Testis (tissue), 3 donors: Measurements from ENCODE around the gene RGS6. TPM values are rescaled to one million over a fixed set of nuclear protein-coding genes. Genes with fewer than 3 reads are reported as not detected.

Experiments used
- DNase-seq: peaks from one replicate; pipeline ENCODE4 v3.0.0-alpha.2; 2019
- H3K27ac ChIP-seq, 2 donors: fragments of 200-600 bp; sonication (generic); one replicate each; pipeline ENCODE4 v1.5.1; 2019
- H3K27me3 ChIP-seq: fragments of 200-600 bp; sonication (generic); one replicate; pipeline ENCODE4 v1.5.1; 2019
- H3K36me3 ChIP-seq: fragments of 200-600 bp; sonication (generic); one replicate; pipeline ENCODE4 v1.5.1; 2017; ENCODE audit warnings: low read depth; ENCODE audit errors: missing control alignments
- H3K4me1 ChIP-seq: fragments of 200-600 bp; sonication (generic); one replicate; pipeline ENCODE4 v1.5.1; 2019
- H3K4me3 ChIP-seq, 2 donors: fragments of 200-600 bp; sonication (generic); one replicate each; pipeline ENCODE4 v1.5.1; 2017 to 2019
- H3K9me3 ChIP-seq: fragments of 200-600 bp; sonication (generic); one replicate; pipeline ENCODE4 v1.5.1; 2017
- CTCF ChIP-seq, 3 experiments: fragments of 450-650 bp in 2 of 3; fragments of 200-600 bp in 1 of 3; sonication (generic) in 1 of 3; IDR thresholded peaks; one replicate each; pipeline ENCODE4 v1.5.1; 2016 to 2019; ENCODE audit warnings: antibody characterized with exemption in 3 of 3, mild to moderate bottlenecking in 2 of 3, moderate library complexity in 1 of 3
- POLR2A ChIP-seq: fragments of 450-650 bp; IDR thresholded peaks from one replicate; pipeline ENCODE4 v1.6.1; 2017; ENCODE audit warnings: antibody characterized with exemption, mild to moderate bottlenecking, moderate library complexity
- WGBS, 2 donors: methylation state at CpG; one replicate each; pipeline ENCODE4 v1.1.5; 2018; 5-methylcytosine and 5-hydroxymethylcytosine counted together
- intact Hi-C: fragments of 100-400 bp; cut with DNase I; formaldehyde crosslinking; loops from one replicate; pipeline ENCODE4 v1.15.1; 2023; ENCODE audit warnings: low total_unique reads
- polyA plus RNA-seq: library from polyadenylated mRNA; stranded (reverse); fragments of 350-450 nt; fragmentation: Illumina TruSeq; extraction: RNeasy Lipid Tissue Mini Kit (QIAGEN cat#74804); gene quantifications from one replicate; pipeline ENCODE4 v1.2.3, GENCODE V29; 2014; ENCODE audit warnings: low read depth, low replicate concordance; ENCODE audit not compliant: insufficient read depth
- total RNA-seq, 2 donors: library from RNA; depleted of rRNA; stranded (reverse); fragments of >200 nt; gene quantifications; one replicate each; pipeline ENCODE4 v1.2.3, GENCODE V29; 2016

Gene RGS6
- total and polyA plus RNA-seq, 3 donors from 2014 or later = 6.3 to 21.3 (median 16.0) TPM

- H3K4me3 ChIP-seq = no peak overlapping the region
- no peaks in the 10 kb centered on the region for H3K9me3 ChIP-seq
- H3K27ac ChIP-seq = no peak overlapping the region
- H3K36me3 ChIP-seq = no peaks in the 10 kb centered on the region
- intact Hi-C loops = no loop called here
- 97 to 100% methylated on average over 2 of the region's 2 CpGs for WGBS, 2 donors
- TF ChIP-seq CTCF (IDR thresholded peaks at IDR 0.05) = no peak
- no peak for TF ChIP-seq POLR2A
- DNase-seq = no peak
- no peaks in the 10 kb centered on the region for H3K4me1 ChIP-seq
- H3K27me3 ChIP-seq = no peaks in the 10 kb centered on the region
These were observed 580.1 kb downstream of the RGS6 start for GRCh38 chr14:72512281-72512680.

- no peaks in the 10 kb centered on the region for H3K4me1 ChIP-seq
- no peaks in the 10 kb centered on the region for H3K9me3 ChIP-seq
- H3K36me3 ChIP-seq = no peaks in the 10 kb centered on the region
- H3K27me3 ChIP-seq = no peaks in the 10 kb centered on the region
- TF ChIP-seq CTCF (IDR thresholded peaks at IDR 0.05) (no peak), POLR2A (no peak)
- DNase-seq = no peak
- intact Hi-C loops = no loop called here
- 86 to 100% methylated on average over 5 of the region's 5 CpGs for WGBS, 2 donors
- no peak overlapping the region for H3K4me3 ChIP-seq
- no peak overlapping the region for H3K27ac ChIP-seq
These were observed 580.7 kb downstream of the RGS6 start for GRCh38 chr14:72512925-72513324.

- Histone ChIP-seq H3K9me3 (no peaks in the 10 kb centered on the region), H3K27me3 (no peaks in the 10 kb centered on the region), H3K27ac (no peak overlapping the region), H3K4me1 (no peaks in the 10 kb centered on the region), H3K4me3 (no peak overlapping the region), H3K36me3 (no peaks in the 10 kb centered on the region)
- WGBS, 2 donors = 84 to 95% methylated on average over 3 of the region's 3 CpGs
- TF ChIP-seq CTCF (IDR thresholded peaks at IDR 0.05) (no peak), POLR2A (no peak)
- intact Hi-C loops = no loop called here
- no peak for DNase-seq
These were observed 581.1 kb downstream of the RGS6 start for GRCh38 chr14:72513346-72513745.

- Histone ChIP-seq H3K27me3 (no peaks in the 10 kb centered on the region), H3K27ac (no peak overlapping the region), H3K36me3 (no peaks in the 10 kb centered on the region), H3K4me1 (no peaks in the 10 kb centered on the region), H3K9me3 (no peaks in the 10 kb centered on the region), H3K4me3 (no peak overlapping the region)
- TF ChIP-seq CTCF (IDR thresholded peaks at IDR 0.05) (peak; percentile 27 to 62 (median 50)), POLR2A (no peak)
- DNase-seq = no peak
- intact Hi-C loops = no loop called here
- WGBS, 2 donors = 37 to 55% methylated on average over 7 to 11 of the region's 11 CpGs
These were observed 581.9 kb downstream of the RGS6 start for GRCh38 chr14:72513965-72514659.

GRCh38 chr14:72514660-72515025, 582.4 kb downstream of the RGS6 start:
- H3K27ac ChIP-seq = no peak overlapping the region
- H3K36me3 ChIP-seq = no peaks in the 10 kb centered on the region
- intact Hi-C loops = no loop called here
- H3K27me3 ChIP-seq = no peaks in the 10 kb centered on the region
- H3K4me3 ChIP-seq = no peak overlapping the region
- DNase-seq = no peak
- WGBS, 2 donors = 56 to 88% methylated on average over 2 to 5 of the region's 5 CpGs
- TF ChIP-seq POLR2A (no peak), CTCF (IDR thresholded peaks at IDR 0.05) (no peak)
- H3K4me1 ChIP-seq = no peaks in the 10 kb centered on the region
- H3K9me3 ChIP-seq = no peaks in the 10 kb centered on the region
